Kasumi-1 (cell line): ENCODE results near the gene IGSF9B.
"Not testable (repeated sequence)": the region's sequence is repeated elsewhere in the genome, so short reads cannot be mapped to it uniquely, and the experiment has no call there.

Experiments used
- DNase-seq, 2 experiments: peaks; one replicate each; lab custom pipeline; 2025; lab: John Stamatoyannopoulos, UW

The IGSF9B gene

GRCh38 chr11:133956650-133957633 lies at the start of gene IGSF9B:
IGSF9B (minus strand) TSS chr11:133956968; CDS start chr11:133956754, 214 bp downstream.
- DNase-seq = no peak

GRCh38 chr11:134004496-134005172 lies 47.9 kb upstream of the IGSF9B start:
- no peak for DNase-seq

- DNase-seq = no peak
These were observed 47.2 kb upstream of the IGSF9B start for GRCh38 chr11:134003792-134004495.

GRCh38 chr11:134002819-134003218 lies 46.1 kb upstream of the IGSF9B start:
- DNase-seq = not testable (repeated sequence)

GRCh38 chr11:134002338-134002737 lies 45.6 kb upstream of the IGSF9B start:
- DNase-seq = not testable (repeated sequence)

GRCh38 chr11:134001596-134001995 lies 44.8 kb upstream of the IGSF9B start:
- DNase-seq = no peak

GRCh38 chr11:134001088-134001487 lies 44.3 kb upstream of the IGSF9B start:
- DNase-seq = no peak

GRCh38 chr11:133999355-133999754 lies 42.6 kb upstream of the IGSF9B start:
- no peak for DNase-seq

- no peak for DNase-seq
These were observed 40.8 kb upstream of the IGSF9B start for GRCh38 chr11:133997554-133997953.

GRCh38 chr11:133996671-133997070 lies 39.9 kb upstream of the IGSF9B start:
- no peak for DNase-seq

- no peak for DNase-seq
These were observed 38.3 kb upstream of the IGSF9B start for GRCh38 chr11:133995066-133995465.

GRCh38 chr11:133993921-133994320 lies 37.2 kb upstream of the IGSF9B start:
- DNase-seq = no peak

GRCh38 chr11:133993107-133993506 lies 36.3 kb upstream of the IGSF9B start:
- no peak for DNase-seq

- no peak for DNase-seq
These were observed 35.4 kb upstream of the IGSF9B start for GRCh38 chr11:133992121-133992520.

- DNase-seq = no peak
These were observed 34.3 kb upstream of the IGSF9B start for GRCh38 chr11:133991101-133991500.

GRCh38 chr11:133990501-133990900 lies 33.7 kb upstream of the IGSF9B start:
- DNase-seq = no peak

- no peak for DNase-seq
These were observed 32.1 kb upstream of the IGSF9B start for GRCh38 chr11:133988686-133989410.

- DNase-seq = no peak
These were observed 30.4 kb upstream of the IGSF9B start for GRCh38 chr11:133987171-133987570.

GRCh38 chr11:133985981-133986944 lies 29.5 kb upstream of the IGSF9B start:
- no peak for DNase-seq

- no peak for DNase-seq
These were observed 28.1 kb upstream of the IGSF9B start for GRCh38 chr11:133984828-133985227.
